T47D (cell line): ENCODE results near the gene GSK3B.
"Not testable (repeated sequence)": the region's sequence is repeated elsewhere in the genome, so short reads cannot be mapped to it uniquely, and the experiment has no call there.

Experiments
- DNase-seq, 2 experiments: peaks; one replicate each; pipeline versions ENCODE4 v3.0.0 to v3.0.0-alpha.2; 2011 to 2012; ENCODE audit warnings: low read depth in 1 of 2, low spot score in 1 of 2
- JUND ChIP-seq: IDR thresholded peaks from 2 replicates; pipeline ENCODE4 v1.6.1; 2012; ENCODE audit warnings: low read depth
- in situ Hi-C: cut with HindIII; loops from 2 replicates; pipeline ENCODE4 v1.10.0; 2016; ENCODE audit warnings: low sequenced_read_pairs, low pct_unique_long_range_greater_than_20kb

Gene GSK3B

GRCh38 chr3:120059081-120059864 is 35.0 kb downstream of the GSK3B start:
- TF ChIP-seq JUND, result no peak
- no peak for DNase-seq
- in situ Hi-C loops, result no loop called here

DNA sequence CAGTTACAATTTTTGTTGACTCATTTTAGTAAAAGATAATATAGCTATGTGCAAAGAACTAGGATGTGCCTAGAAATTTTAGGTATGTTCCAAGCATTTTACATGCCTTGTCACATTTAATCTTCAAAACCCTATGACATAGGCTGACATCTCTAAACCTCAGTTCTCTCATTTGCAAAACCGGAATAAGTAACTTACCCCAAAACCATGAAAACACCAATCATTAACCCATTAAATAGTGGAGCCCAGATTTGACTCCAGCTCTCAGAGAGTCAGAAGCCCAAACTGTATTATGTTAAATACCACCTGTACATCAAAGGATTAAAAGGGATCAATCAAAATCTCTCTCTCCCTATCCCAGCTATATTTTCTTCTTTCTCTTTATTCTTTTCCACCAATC is 36.6 kb downstream of the GSK3B start:
- in situ Hi-C loops, result no loop called here
- no peak for DNase-seq
- TF ChIP-seq JUND, result no peak

GRCh38 chr3:120057029-120057428 is 37.2 kb downstream of the GSK3B start:
- no peak for TF ChIP-seq JUND
- no peak for DNase-seq
- in situ Hi-C loops, result no loop called here

DNA sequence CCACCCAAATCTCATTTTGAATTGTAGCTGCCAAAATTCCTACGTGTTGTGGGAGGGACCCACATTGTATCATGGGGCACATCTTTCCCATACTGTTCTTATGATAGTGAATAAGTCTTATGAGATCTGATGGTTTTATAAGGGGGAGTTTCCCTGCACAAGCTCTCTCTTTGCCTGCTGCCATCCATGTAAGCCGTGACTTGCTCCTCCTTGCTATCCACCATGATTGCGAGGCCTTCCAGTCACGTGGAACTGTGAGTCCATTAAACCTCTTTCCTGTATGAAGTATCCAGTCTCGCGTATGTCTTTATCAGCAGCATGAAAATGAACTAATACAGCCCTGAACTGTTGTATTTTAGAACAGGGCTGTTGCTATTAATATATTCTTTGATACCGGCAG is 40.6 kb downstream of the GSK3B start:
- in situ Hi-C loops, DNase-seq: not testable (repeated sequence)

DNA sequence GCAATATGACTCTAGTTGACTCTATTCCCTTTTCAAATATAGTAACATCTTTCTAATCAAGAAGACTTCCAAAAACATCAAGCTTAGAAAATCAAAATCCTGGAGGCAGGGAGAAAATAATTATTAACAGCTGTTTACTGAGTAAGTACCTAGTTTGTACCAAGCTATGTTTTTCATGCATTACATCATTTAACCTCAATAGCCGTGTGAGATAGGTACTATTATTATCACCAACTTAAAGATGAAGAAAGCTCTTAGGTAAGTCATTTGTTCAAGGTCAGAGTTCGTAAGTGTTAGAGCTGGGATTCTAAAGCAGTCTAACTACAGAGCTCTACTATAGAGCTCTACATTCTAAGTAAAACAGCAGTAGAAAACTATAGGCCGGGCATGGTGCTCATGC is 41.6 kb downstream of the GSK3B start:
- in situ Hi-C loops, result no loop called here
- DNase-seq, result no peak
- no peak for TF ChIP-seq JUND

DNA sequence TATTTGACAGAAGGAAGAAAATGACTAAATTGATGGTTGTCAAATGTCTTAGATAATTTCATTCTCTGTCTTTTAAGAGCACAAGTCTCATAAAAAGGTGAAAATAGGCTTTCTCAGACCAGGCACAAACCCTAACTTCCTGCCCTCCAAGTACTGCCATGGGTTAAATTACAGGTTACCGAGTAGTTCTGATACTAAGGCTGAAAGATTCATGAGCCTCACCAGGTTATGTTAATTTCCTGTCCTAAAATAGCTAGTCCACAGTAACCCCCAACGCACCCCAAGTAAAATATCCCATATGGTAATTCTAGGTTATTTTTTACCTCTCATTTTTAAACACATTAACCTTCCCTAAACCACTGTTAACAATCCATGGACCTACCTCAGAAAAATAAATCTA is 42.0 kb downstream of the GSK3B start:
- in situ Hi-C loops, result no loop called here
- TF ChIP-seq JUND, result no peak
- DNase-seq, result no peak

DNA sequence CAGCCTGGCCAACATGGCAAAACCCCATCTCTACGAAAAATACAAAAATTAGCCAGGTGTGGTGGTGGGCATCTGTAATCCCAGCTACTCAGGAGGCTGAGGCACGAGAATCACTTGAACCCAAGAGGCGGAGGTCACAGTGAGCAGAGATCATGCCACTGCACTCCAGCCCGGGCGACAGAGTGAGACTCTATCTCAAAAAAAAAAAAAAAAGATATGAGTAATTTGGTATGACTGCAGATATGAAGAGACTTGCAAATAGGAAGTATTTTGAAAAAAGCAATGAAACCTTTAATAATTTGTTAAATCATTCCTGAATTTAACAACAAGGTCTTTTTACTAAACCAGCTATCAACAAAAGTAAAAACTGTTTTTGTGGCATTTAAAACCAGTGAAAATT is 42.7 kb downstream of the GSK3B start:
- in situ Hi-C loops, DNase-seq: not testable (repeated sequence)

DNA sequence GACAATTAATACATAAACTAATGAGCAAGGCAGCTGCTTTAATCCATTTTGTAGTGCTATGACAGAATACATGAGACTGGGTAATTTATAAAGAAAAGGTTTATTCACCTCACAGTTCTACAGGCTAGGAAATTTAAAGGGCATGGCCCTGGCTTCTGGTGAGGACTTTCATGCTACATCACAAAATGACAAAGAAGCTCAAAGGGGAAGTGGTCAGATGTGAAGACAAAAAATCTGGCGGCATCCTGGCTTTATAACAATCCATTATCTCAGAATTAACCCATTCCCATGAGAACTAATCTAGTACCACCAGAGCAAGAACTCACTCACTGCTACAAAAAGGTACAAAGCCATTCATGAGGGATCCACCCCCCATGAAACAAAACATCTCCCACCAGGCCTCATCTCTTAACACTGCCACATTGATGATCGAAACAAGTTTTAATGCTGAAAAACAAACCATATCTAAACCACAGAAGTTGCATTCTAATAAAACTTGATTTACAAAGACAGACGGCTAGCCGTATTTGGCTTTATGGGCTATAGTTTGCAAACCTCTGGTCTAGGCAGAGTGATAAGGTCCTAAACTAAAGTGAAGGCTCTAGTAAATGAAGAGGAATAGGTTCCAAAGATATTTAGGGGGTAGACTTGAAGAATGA is 44.2 kb downstream of the GSK3B start:
- in situ Hi-C loops, result no loop called here
- no peak for DNase-seq
- TF ChIP-seq JUND, result no peak

GRCh38 chr3:120049072-120049471 is 45.2 kb downstream of the GSK3B start:
- TF ChIP-seq JUND, result no peak

DNA sequence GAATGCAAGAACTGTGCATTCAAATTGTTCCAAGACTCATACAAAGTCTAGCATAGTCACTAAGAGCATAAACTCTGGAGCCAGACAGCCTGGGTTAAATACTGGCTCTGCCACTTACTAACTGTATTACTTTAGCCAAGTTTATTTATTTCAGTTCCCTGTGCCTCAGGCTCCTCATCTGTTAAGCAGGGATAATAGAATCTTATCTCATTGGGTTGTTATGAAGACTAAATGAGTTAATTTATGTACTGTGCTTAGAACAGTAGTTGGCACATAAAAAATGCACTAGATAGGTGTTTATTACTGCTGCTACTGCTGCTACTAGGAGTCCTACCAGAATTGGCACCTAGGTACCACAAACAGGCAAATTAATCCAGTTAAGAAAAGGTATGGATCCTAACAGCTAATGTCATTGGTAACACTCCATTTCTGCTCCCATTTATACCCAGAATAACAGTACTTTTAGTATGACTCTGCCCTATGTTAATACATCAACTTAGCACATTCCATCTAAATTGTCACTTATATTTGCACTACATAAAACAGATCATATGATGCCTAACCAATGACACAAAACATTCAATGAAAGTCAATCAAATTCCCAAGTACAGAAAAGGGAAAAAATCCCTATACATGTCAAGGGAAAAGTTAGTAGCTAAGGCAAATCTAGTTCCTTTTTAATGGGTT is 45.7 kb downstream of the GSK3B start:
- no peak for TF ChIP-seq JUND
- in situ Hi-C loops, result no loop called here
- no peak for DNase-seq

More at GRCh38 chr3:120049072-120049471, 45.2 kb downstream of the GSK3B start:
- in situ Hi-C loops, result no loop called here
- no peak for DNase-seq

- in situ Hi-C loops, result no loop called here
- no peak for DNase-seq
- TF ChIP-seq JUND, result no peak
Observed at GRCh38 chr3:120047686-120048085, 46.6 kb downstream of the GSK3B start.

GRCh38 chr3:120040813-120041377 is 53.4 kb downstream of the GSK3B start:
- TF ChIP-seq JUND, result no peak
- in situ Hi-C loops, result no loop called here
- no peak for DNase-seq
